AG04449 (cell line): ENCODE measurements around the gene TMEM204.

Experiments
- CTCF ChIA-PET: fragments of 350-600 bp; formaldehyde crosslinking; extraction: SDS; loops from one replicate; lab custom pipeline; 2021; ENCODE audit warnings: antibody characterized with exemption; lab: Yijun Ruan, JAX
- POLR2A ChIA-PET: fragments of 400-600, 350-600 bp; formaldehyde crosslinking; extraction: SDS; loops from one replicate; lab custom pipeline; 2020; ENCODE audit warnings: antibody characterized with exemption, inconsistent platforms; lab: Yijun Ruan, JAX
- DNase-seq: peaks from one replicate; pipeline ENCODE4 v3.0.0-alpha.2; 2010; ENCODE audit warnings: low read depth, low spot score
- H3K4me3 ChIP-seq: 2 replicates; pipeline ENCODE4 v1.5.1; 2011; ENCODE audit warnings: low read depth, mild to moderate bottlenecking, control low read depth, low read length
- TF ChIP-seq, protein P1 (sequence below): IDR thresholded peaks from one replicate; pipeline ENCODE4 v1.5.1; 2011; ENCODE audit warnings: mild to moderate bottlenecking, moderate library complexity, low read length, control low read depth, inconsistent platforms; ENCODE audit not compliant: insufficient read depth; ENCODE audit errors: missing control alignments

Gene TMEM204

DNA sequence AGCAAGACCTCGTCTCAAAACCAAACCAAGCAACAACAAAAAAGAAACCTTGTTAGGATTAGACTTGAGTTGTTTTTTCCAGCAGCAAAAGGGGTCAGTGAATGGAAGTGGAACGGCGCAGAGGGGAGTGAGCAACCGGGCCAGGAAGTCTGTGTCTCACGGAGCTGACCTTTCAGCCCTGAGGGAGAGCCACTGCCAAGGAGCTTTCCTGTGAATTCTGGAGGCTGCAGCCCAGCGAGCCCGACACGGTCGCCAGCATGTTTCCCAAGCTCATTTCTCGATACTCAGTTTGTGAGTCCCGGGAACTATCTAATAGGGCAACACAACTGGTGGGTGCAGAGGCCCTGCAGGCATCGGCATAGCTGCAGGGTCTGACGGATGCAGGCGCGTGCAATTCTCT lies 20.7 kb upstream of the TMEM204 start:
- TF ChIP-seq, protein P1, sequence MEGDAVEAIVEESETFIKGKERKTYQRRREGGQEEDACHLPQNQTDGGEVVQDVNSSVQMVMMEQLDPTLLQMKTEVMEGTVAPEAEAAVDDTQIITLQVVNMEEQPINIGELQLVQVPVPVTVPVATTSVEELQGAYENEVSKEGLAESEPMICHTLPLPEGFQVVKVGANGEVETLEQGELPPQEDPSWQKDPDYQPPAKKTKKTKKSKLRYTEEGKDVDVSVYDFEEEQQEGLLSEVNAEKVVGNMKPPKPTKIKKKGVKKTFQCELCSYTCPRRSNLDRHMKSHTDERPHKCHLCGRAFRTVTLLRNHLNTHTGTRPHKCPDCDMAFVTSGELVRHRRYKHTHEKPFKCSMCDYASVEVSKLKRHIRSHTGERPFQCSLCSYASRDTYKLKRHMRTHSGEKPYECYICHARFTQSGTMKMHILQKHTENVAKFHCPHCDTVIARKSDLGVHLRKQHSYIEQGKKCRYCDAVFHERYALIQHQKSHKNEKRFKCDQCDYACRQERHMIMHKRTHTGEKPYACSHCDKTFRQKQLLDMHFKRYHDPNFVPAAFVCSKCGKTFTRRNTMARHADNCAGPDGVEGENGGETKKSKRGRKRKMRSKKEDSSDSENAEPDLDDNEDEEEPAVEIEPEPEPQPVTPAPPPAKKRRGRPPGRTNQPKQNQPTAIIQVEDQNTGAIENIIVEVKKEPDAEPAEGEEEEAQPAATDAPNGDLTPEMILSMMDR: no peak
- no peak overlapping the region for H3K4me3 ChIP-seq
- ChIA-PET CTCF (interaction anchor here (1.3 kb wide), 1 partner anchor 96 kb away, joined by 3 read pairs; no protein-coding TSS in a partner anchor), POLR2A (interaction anchor here (1.3 kb wide), 1 partner anchor 21 kb away, joined by 3 read pairs; the partner anchor contains the start of gene TMEM204)
- DNase-seq: no peak

DNA sequence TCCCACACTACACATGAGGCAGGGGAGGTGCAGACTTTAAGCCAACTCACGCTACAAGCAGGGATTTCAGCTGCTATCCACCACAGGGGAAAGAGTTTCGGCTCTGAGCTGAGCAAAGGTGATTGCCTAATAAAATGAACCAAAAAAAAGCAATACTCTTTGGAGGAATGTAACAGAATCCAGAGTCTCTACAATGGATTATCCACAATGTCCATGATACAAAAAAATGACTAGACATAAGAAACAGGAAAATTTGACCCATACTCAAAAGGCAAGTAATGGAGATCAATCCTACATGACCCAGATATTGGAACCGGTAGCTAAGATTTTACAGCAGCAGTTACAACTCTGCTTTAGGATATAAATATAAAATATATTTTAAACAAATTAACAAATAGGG lies 19.0 kb upstream of the TMEM204 start:
- ChIA-PET CTCF (interaction anchor here (0.9 to 1.6 kb wide), 2 partner anchors 9 to 191 kb away, joined by 4 read pairs; partner anchors contain the start of gene MAPK8IP3), POLR2A (no interaction called here)
- H3K4me3 ChIP-seq: no peak overlapping the region
- DNase-seq: no peak
- TF ChIP-seq, protein P1: no peak

DNA sequence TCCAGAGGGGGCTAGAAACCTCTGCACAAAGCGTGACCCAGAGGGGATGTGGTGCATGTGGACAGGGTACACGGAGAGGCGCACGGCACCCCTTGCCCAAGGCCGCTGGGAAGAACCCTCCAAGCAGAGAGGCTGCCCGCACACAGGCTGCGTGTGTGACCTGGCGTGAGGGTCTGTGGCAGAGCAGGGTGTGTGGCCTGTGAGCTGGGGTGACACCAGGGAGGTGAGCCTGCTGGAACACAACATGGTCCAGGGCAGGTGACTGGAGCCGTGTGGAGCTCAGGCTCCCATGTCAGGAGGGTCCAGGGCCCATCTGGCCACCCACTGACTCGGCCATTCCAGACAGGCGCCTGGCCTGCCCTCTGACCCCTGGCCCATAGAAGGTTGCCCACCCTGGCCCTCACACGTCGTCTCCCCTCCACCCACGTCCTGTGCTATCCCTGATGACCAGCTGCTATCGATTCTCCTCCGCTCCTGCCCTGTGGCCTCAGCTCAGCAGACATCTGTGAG lies 14.8 kb upstream of the TMEM204 start:
- no peak for DNase-seq
- TF ChIP-seq, protein P1: no peak
- CTCF ChIA-PET: no interaction called here
- POLR2A ChIA-PET: no interaction called here
- H3K4me3 ChIP-seq: no peak overlapping the region

DNA sequence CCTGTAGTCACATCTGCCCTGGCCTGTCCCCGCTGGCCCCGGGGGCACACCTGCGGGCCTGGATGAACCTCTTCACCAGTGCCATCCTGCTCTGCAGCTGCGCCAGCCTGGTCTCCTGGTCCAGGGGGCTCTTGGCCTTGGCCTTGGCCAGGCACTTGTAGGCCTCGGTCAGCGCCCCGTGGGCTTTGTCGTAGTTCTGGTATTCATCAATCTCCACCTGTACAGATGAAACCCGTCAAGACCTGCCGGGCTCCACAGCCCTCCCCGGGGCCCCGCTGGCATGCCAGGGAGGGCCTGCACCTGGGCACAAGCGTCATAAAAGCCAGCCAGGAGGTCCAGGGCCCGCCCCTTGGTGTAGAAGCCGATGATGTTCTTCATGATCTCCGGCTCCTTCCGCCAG lies 13.6 kb upstream of the TMEM204 start:
- ChIA-PET POLR2A (no interaction called here), CTCF (no interaction called here)
- no peak overlapping the region for H3K4me3 ChIP-seq
- DNase-seq: no peak
- TF ChIP-seq, protein P1: no peak

DNA sequence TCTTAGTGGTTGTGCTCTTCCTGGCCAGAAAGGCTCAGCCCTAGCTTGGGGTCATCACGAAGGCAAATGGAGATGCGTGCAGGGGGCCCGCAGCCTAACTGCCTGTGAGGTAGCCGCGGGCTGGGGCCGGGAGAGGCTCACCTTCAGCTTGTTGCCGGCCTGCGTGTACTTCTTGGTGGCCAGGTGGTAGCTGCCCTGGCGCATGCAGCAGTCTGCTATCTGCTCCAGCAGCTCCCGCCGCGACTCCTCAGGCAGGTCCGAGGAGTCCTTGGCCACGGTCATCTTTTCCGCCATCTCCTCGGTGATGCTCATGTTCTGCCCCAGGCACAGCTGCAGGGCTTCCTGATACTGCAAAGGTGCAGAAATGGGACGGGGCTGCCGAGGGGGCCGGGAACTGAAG lies 13.0 kb upstream of the TMEM204 start:
- TF ChIP-seq, protein P1: no peak
- H3K4me3 ChIP-seq: no peak overlapping the region
- ChIA-PET CTCF (no interaction called here), POLR2A (no interaction called here)
- no peak for DNase-seq

DNA sequence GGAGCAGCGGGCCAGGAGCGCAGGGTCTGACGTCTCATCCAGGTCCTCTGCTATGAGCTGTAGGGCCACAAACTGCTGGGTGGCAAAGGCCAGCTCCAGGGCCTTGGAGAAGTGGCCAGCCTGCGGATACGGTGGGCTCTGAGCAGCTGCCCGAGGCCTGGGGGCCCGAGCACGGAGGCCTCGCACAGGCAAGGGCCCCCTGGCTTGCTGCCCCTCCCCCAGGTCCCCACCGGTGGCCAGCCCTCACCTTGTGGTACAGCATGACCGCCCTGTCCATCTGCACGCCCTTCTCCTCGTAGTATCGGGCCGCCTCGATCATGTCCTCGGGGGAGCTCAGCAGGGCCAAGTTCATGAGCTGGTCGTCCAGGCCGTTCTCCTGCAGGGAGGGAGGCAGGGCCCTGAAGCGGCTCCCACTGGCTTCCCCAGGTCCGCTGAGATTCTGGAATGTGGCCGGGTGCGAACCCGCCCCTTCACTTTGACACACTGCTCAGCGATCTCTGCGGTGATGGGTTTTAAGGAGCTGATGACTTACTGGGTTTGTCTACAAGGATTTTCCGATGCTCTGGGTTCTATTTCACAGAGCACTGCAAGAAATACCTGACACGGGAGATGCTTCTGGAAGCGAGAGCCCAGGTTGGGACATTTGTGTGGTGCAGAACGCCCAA lies 9.8 kb upstream of the TMEM204 start:
- no peak for DNase-seq
- CTCF ChIA-PET: interaction anchor here (0.7 to 1.1 kb wide), 2 partner anchors 9 to 30 kb away, joined by 4 read pairs; no protein-coding TSS in a partner anchor
- no peak overlapping the region for H3K4me3 ChIP-seq
- POLR2A ChIA-PET: interaction anchor here (0.6 to 0.7 kb wide), 2 partner anchors 87 to 88 kb away, joined by 3 read pairs; partner anchors contain the start of genes CRAMP1 and IFT140
- TF ChIP-seq, protein P1: no peak
